Astrocyte of the cerebellum (primary cell): ENCODE results near the gene TMEM117.

ENCODE experiments used
- DNase-seq: peaks from one replicate; pipeline ENCODE4 v3.0.0-alpha.2; 2011; ENCODE audit warnings: low read depth
- H3K4me3 ChIP-seq: 2 replicates; pipeline ENCODE4 v1.5.1; 2011; ENCODE audit warnings: mild to moderate bottlenecking, low read depth, low read length, moderate library complexity
- in situ Hi-C: cut with HindIII; loops from 2 replicates; pipeline ENCODE4 v1.10.0; 2017; ENCODE audit warnings: low sequenced_read_pairs
- TF ChIP-seq, protein P1 (sequence below): IDR thresholded peaks from 2 replicates; pipeline ENCODE4 v1.5.1; 2012; ENCODE audit warnings: low read length, low read depth, moderate library complexity, mild to moderate bottlenecking; ENCODE audit errors: missing control alignments

The TMEM117 gene

DNA sequence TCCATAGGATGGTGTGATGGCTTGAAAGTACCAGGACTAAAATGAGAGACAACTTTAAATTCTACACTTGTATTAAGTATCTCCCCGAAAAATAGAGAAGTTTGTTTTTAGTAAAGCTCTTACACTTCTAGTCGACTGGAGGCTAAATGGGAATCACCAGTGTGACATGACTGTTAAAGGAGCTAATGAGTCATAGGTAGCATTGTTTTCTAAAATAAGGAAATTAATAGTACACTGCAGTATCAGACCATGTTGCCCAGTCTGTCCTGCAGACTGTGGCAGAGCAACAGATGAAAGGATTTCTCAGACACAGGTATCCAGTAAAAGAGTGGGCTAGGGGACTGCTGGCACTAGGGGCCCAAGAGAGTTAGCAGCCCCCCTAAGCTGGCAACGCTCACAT is 140.1 kb downstream of the TMEM117 start:
- DNase-seq = no peak

DNA sequence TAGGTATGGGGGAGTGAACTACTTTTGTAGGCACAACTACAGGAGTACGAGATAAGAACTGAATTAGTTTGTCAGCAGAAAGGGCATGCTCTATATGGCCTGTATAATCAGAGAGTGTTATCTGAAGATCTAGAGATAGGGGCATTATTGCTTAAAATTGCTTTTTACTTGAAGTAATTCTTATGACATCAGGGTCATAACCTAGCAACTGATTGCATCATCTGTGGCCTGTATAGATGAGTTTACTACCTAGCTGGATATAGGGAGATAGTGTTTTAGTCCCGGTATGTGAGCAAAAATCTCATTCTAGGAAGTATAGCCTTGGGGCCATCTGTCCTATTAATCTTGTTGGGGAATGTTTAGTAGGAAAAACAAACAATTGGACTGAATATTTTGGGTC is 142.7 kb downstream of the TMEM117 start:
- TF ChIP-seq, protein P1, sequence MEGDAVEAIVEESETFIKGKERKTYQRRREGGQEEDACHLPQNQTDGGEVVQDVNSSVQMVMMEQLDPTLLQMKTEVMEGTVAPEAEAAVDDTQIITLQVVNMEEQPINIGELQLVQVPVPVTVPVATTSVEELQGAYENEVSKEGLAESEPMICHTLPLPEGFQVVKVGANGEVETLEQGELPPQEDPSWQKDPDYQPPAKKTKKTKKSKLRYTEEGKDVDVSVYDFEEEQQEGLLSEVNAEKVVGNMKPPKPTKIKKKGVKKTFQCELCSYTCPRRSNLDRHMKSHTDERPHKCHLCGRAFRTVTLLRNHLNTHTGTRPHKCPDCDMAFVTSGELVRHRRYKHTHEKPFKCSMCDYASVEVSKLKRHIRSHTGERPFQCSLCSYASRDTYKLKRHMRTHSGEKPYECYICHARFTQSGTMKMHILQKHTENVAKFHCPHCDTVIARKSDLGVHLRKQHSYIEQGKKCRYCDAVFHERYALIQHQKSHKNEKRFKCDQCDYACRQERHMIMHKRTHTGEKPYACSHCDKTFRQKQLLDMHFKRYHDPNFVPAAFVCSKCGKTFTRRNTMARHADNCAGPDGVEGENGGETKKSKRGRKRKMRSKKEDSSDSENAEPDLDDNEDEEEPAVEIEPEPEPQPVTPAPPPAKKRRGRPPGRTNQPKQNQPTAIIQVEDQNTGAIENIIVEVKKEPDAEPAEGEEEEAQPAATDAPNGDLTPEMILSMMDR = no peak
- DNase-seq = no peak
- H3K4me3 ChIP-seq = no peak overlapping the region
- in situ Hi-C loops = no loop called here

More for the DNA sequence above, 140.1 kb downstream of the TMEM117 start:
- TF ChIP-seq, protein P1 = no peak
- in situ Hi-C loops = no loop called here
- H3K4me3 ChIP-seq = no peak overlapping the region

DNA sequence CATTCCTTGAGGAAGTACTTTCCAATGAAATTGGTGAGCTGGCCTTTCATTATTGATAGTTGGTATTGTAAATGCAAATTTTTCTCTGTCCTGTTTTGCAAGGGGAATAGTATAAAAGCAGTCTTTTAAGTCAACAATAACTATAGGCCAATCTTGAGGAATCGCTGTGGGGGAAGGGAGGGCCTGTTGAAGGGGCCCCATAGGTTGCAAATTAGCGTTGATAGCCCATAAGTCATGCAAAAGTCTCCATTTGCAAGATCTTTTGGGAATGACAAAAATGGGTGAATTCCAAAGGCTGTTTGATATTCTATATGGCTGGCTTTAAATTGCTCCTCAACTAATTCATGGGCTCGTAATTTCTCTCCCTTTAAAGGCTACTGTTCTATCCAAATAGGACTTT is 143.6 kb downstream of the TMEM117 start:
- no peak overlapping the region for H3K4me3 ChIP-seq
- no peak for DNase-seq
- TF ChIP-seq, protein P1 = no peak
- in situ Hi-C loops = no loop called here

DNA sequence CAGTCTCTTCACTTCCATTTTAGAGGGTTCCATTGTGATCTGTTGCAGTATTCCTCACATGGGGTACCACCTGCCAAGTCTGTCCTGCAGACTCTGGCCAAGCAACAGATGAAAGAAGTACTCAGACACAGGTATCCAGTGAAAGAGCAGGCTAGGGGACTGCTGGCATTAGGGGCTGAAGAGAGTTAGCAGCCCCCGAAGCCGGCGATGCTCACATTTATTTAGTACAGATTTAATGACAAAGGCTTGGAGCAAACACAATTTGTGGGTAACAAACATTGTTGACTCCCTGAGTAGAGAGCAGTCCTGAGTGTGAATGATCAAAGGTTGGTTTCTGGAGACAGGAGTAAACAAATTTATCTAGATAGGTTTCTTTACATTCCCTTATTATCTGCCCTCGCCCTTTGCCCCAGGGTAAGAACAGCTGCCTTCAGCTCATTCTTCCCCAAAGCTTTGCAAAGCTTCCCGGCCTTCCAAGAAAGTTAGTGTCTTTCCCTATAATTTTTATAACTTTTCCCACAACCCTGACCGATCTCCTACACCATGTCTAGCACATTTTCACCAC is 144.8 kb downstream of the TMEM117 start:
- no peak for DNase-seq
- in situ Hi-C loops = loop anchor here (5.0 kb wide), 1 partner anchor 77 kb away; no protein-coding TSS in a partner anchor

DNA sequence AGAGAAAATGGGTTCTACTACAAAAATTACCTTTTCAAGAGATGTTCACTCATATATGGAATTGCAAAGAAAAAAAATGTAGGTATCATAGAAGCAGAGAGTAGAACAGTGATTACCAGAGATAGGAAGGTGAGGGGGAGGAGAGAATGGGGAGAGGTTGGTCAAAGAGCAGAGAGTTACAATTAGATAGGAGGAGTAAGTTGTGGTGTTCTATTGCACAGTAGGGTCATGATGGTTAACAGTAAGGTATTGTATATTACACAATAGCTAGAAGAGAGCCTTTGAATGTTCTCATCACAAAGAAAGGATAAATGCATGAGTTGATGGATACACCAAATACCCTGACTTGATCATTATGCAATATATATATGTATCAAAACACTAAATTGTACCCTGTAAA is 145.8 kb downstream of the TMEM117 start:
- DNase-seq = no peak
- TF ChIP-seq, protein P1 = no peak
- in situ Hi-C loops = loop anchor here (5.0 kb wide), 1 partner anchor 76 kb away; no protein-coding TSS in a partner anchor
- no peak overlapping the region for H3K4me3 ChIP-seq

More for the DNA sequence above, 144.8 kb downstream of the TMEM117 start:
- no peak overlapping the region for H3K4me3 ChIP-seq
- TF ChIP-seq, protein P1 = no peak

DNA sequence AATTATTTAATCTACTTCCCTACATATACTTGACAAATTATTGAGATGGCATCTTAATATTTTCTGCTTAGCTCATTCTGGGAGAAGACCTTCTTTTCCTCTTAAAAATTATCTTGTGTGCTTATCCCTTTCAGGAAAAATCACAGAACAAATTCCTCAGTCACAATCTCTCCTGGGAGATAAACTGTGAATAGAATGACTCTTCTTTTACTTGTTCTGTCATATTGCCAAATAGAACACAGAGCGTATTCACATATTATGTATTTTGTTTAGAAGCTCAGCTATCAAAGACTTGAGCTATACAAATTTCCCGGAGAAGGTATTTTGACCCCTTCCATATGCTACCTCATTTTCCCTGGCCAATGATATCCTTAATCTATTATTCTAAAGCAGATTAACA is 146.7 kb downstream of the TMEM117 start:
- in situ Hi-C loops = loop anchor here (5.0 kb wide), 1 partner anchor 75 kb away; no protein-coding TSS in a partner anchor

More for the DNA sequence above, 146.7 kb downstream of the TMEM117 start:
- no peak overlapping the region for H3K4me3 ChIP-seq
- no peak for DNase-seq
- TF ChIP-seq, protein P1 = no peak
